ENCODE measurements around the gene ASB9.

GRCh38 chrX:15224747-15225146 is 45.1 kb downstream of the ASB9 start:
- TF ChIP-seq POLR2AphosphoS5 (IDR thresholded peaks at IDR 0.05; ENCODE audit: low read depth, low read length) = no peak
- no peak for TF ChIP-seq TAF1 (IDR thresholded peaks at IDR 0.05; ENCODE audit: borderline replicate concordance, insufficient read depth, low read length)
- no peak for TF ChIP-seq FOXP2 (optimal IDR thresholded peaks at IDR 0.05; ENCODE audit: borderline replicate concordance, extremely low read depth, extremely low read length, insufficient read depth)
- TF ChIP-seq SIN3A (IDR thresholded peaks at IDR 0.05; ENCODE audit: borderline replicate concordance, insufficient read depth, low read length) = no peak
- TF ChIP-seq, protein P1, sequence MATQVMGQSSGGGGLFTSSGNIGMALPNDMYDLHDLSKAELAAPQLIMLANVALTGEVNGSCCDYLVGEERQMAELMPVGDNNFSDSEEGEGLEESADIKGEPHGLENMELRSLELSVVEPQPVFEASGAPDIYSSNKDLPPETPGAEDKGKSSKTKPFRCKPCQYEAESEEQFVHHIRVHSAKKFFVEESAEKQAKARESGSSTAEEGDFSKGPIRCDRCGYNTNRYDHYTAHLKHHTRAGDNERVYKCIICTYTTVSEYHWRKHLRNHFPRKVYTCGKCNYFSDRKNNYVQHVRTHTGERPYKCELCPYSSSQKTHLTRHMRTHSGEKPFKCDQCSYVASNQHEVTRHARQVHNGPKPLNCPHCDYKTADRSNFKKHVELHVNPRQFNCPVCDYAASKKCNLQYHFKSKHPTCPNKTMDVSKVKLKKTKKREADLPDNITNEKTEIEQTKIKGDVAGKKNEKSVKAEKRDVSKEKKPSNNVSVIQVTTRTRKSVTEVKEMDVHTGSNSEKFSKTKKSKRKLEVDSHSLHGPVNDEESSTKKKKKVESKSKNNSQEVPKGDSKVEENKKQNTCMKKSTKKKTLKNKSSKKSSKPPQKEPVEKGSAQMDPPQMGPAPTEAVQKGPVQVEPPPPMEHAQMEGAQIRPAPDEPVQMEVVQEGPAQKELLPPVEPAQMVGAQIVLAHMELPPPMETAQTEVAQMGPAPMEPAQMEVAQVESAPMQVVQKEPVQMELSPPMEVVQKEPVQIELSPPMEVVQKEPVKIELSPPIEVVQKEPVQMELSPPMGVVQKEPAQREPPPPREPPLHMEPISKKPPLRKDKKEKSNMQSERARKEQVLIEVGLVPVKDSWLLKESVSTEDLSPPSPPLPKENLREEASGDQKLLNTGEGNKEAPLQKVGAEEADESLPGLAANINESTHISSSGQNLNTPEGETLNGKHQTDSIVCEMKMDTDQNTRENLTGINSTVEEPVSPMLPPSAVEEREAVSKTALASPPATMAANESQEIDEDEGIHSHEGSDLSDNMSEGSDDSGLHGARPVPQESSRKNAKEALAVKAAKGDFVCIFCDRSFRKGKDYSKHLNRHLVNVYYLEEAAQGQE (IDR thresholded peaks at IDR 0.05; ENCODE audit: insufficient read depth in 1 of 2, low read depth in 2 of 2, low read length in 2 of 2) = peak in 1 of 2 experiments; percentile 70; a peak in 1 of 4 replicates
